ENCODE data around the gene RRP9.
A peak's percentile ranks its signal among the peaks of the same experiment; 100 is the strongest.

The RRP9 gene

GRCh38 chr3:51970606-51971300 lies 29.0 kb upstream of the RRP9 start:
- no peak for DNase-seq

- no peak for DNase-seq
Measured at GRCh38 chr3:51969841-51970240, 28.1 kb upstream of the RRP9 start.

GRCh38 chr3:51968883-51969678 lies 27.4 kb upstream of the RRP9 start:
- no peak for DNase-seq

- no peak for DNase-seq
Measured at GRCh38 chr3:51968170-51968775, 26.6 kb upstream of the RRP9 start.

- DNase-seq = peak in 4 of 6 experiments; percentile 25 to 46 (median 39)
Measured at GRCh38 chr3:51967384-51968169, 25.9 kb upstream of the RRP9 start, which contains the start of gene PCBP4. TSS of gene PCBP4 (minus strand) at chr3:51967454. CDS start at chr3:51961240, 6,214 bp downstream.

- DNase-seq = peak in 2 of 6 experiments; percentile 10 to 34
Measured at GRCh38 chr3:51966922-51967383, 25.2 kb upstream of the RRP9 start.

- no peak for DNase-seq
Measured at GRCh38 chr3:51966486-51966885, 24.8 kb upstream of the RRP9 start.

GRCh38 chr3:51966016-51966415 lies 24.3 kb upstream of the RRP9 start:
- DNase-seq = no peak

- no peak for DNase-seq
Measured at GRCh38 chr3:51964521-51964920, 22.8 kb upstream of the RRP9 start.

GRCh38 chr3:51963951-51964451 lies 22.3 kb upstream of the RRP9 start:
- DNase-seq = no peak

GRCh38 chr3:51962854-51963530 lies 21.3 kb upstream of the RRP9 start:
- DNase-seq = no peak

- no peak for DNase-seq
Measured at GRCh38 chr3:51961602-51962569, 20.2 kb upstream of the RRP9 start.

GRCh38 chr3:51961011-51961410 lies 19.3 kb upstream of the RRP9 start:
- no peak for DNase-seq

GRCh38 chr3:51960386-51960785 lies 18.7 kb upstream of the RRP9 start:
- no peak for DNase-seq

GRCh38 chr3:51959651-51960050 lies 17.9 kb upstream of the RRP9 start:
- no peak for DNase-seq

GRCh38 chr3:51958603-51959521 lies 17.2 kb upstream of the RRP9 start:
- no peak for DNase-seq

GRCh38 chr3:51957520-51958205 lies 16.0 kb upstream of the RRP9 start:
- DNase-seq = no peak

- peak in 5 of 6 experiments; percentile 11 to 36 (median 26) for DNase-seq
Measured at GRCh38 chr3:51955893-51956770, 14.4 kb upstream of the RRP9 start.
